ENCODE measurements around the gene CRACR2B. TPM values are rescaled to one million over a fixed set of nuclear protein-coding genes. Genes with fewer than 3 reads are reported as not detected.

The CRACR2B gene
- total RNA-seq (2013): 3.4 TPM
- polyA plus RNA-seq (10 to 100 TPM in 1 of 3 donors, 1 to 10 TPM in 2; 1.0 to 11.0 (median 1.4) TPM), polyA minus RNA-seq (1.2 and 2.7 TPM in 2 replicates), total RNA-seq (0.64 to 6.8 (median 2.6) reads per million in 11 experiments)

GRCh38 chr11:827897-828192 lies at the start of gene CRACR2B:
Gene CRACR2B, plus strand, starts transcription at chr11:827919. Its CDS starts 689 bp downstream, at chr11:828608.
- intact Hi-C loops (cut with micrococcal nuclease): no loop called here
- peak in 1 of 3 donors; percentile 24 for DNase-seq
- Histone ChIP-seq H4K20me1 (ENCODE audit: insufficient read depth, low read length) (peaks cover 52% of the 10 kb centered on the region), H3K4me2 (replicated peaks; ENCODE audit: extremely low read depth, low read length, poor library complexity, severe bottlenecking) (peak within 1 kb of the TSS; percentile 89), H3K27ac (ENCODE audit: low read depth in 1 of 2, low read length in 2 of 2) (no peak within 1 kb of the TSS), H3K36me3 (replicated peaks in 1 of 2; ENCODE audit: control insufficient read depth in 1 of 2, insufficient read depth in 2 of 2, low read length in 2 of 2) (peaks cover 17 to 27% of the 10 kb centered on the region in 2 donors), H3K4me1 (ENCODE audit: control insufficient read depth in 1 of 2, insufficient read depth in 2 of 2, low read length in 2 of 2) (peaks cover 72 to 83% of the 10 kb centered on the region in 2 donors), H3K9ac (ENCODE audit: insufficient read depth, low read length, poor library complexity, severe bottlenecking) (peak within 1 kb of the TSS; percentile 60), H3K9me3 (replicated peaks in 1 of 2; ENCODE audit: control insufficient read depth in 1 of 2, insufficient read depth in 1 of 2, low read length in 2 of 2) (no peaks in the 10 kb centered on the region), H2AFZ (ENCODE audit: insufficient read depth, low read depth, low read length, poor library complexity, severe bottlenecking) (peak within 1 kb of the TSS; percentile 63), H3K27me3 (ENCODE audit: control insufficient read depth in 2 of 2, insufficient read depth in 2 of 2, low read length in 2 of 2) (peaks cover 10 to 55% of the 10 kb centered on the region in 2 donors), H3K4me3 (replicated peaks in 1 of 3; ENCODE audit: low read depth in 2 of 3, low read length in 3 of 3) (peak within 1 kb of the TSS; percentile 21 to 77 (median 39)), H3K79me2 (ENCODE audit: insufficient read depth, low read length) (peaks cover 16% of the 10 kb centered on the region)
- 3% methylated on average over 5 of the region's 5 CpGs for WGBS (ENCODE audit: insufficient coverage)
- Mint-ChIP-seq H3K27me3 (ENCODE audit: low read depth in 3 of 3) (peaks cover 47 to 59% (median 53%) of the 10 kb centered on the region in 3 donors), H3K27ac (peak within 1 kb of the TSS in 5 of 7 donors; percentile 30 to 81 (median 40)), H3K9me3 (peaks cover 0 to 18% (median 1%) of the 10 kb centered on the region in 7 donors), H3K4me1 (peaks cover 60% of the 10 kb centered on the region), H3K4me3 (peak within 1 kb of the TSS; percentile 81 to 92), H3K36me3 (peaks cover 28 to 30% of the 10 kb centered on the region in 2 donors)
- TF ChIP-seq CTCF (IDR thresholded peaks at IDR 0.05): no peak

GRCh38 chr11:778976-779954 lies 48.5 kb upstream of the CRACR2B start:
- Mint-ChIP-seq H3K36me3 (peaks cover 11 to 14% of the 10 kb centered on the region in 2 donors), H3K4me1 (peaks cover 39% of the 10 kb centered on the region), H3K27me3 (ENCODE audit: low read depth in 3 of 3) (peaks cover 3 to 13% (median 4%) of the 10 kb centered on the region in 3 donors), H3K4me3 (peak overlapping the region in 1 of 2 donors; percentile 48), H3K27ac (peak overlapping the region in 2 of 7 donors; percentile 8 to 31), H3K9me3 (peaks cover 0 to 2% (median 0%) of the 10 kb centered on the region in 7 donors)
- no peak for DNase-seq
- Histone ChIP-seq H3K4me3 (replicated peaks in 1 of 3; ENCODE audit: low read depth in 2 of 3, low read length in 3 of 3) (no peak overlapping the region), H3K4me1 (ENCODE audit: control insufficient read depth in 1 of 2, insufficient read depth in 2 of 2, low read length in 2 of 2) (peaks cover 29 to 36% of the 10 kb centered on the region in 2 donors), H3K9me3 (replicated peaks in 1 of 2; ENCODE audit: control insufficient read depth in 1 of 2, insufficient read depth in 1 of 2, low read length in 2 of 2) (no peaks in the 10 kb centered on the region), H3K27ac (ENCODE audit: low read depth in 1 of 2, low read length in 2 of 2) (no peak overlapping the region), H4K20me1 (ENCODE audit: insufficient read depth, low read length) (peaks cover 30% of the 10 kb centered on the region), H3K27me3 (ENCODE audit: control insufficient read depth in 2 of 2, insufficient read depth in 2 of 2, low read length in 2 of 2) (no peaks in the 10 kb centered on the region), H3K4me2 (replicated peaks; ENCODE audit: extremely low read depth, low read length, poor library complexity, severe bottlenecking) (peak overlapping the region; percentile 94), H3K36me3 (replicated peaks in 1 of 2; ENCODE audit: control insufficient read depth in 1 of 2, insufficient read depth in 2 of 2, low read length in 2 of 2) (peaks cover 0 to 8% of the 10 kb centered on the region in 2 donors), H3K9ac (ENCODE audit: insufficient read depth, low read length, poor library complexity, severe bottlenecking) (no peak overlapping the region), H2AFZ (ENCODE audit: insufficient read depth, low read depth, low read length, poor library complexity, severe bottlenecking) (no peak overlapping the region), H3K79me2 (ENCODE audit: insufficient read depth, low read length) (peaks cover 45% of the 10 kb centered on the region)
- intact Hi-C loops (cut with micrococcal nuclease): no loop called here
- 95% methylated on average over 16 of the region's 23 CpGs for WGBS (ENCODE audit: insufficient coverage)
- TF ChIP-seq CTCF (IDR thresholded peaks at IDR 0.05): no peak
